ENCODE results near the gene RETSAT.
A peak's percentile ranks its signal among the peaks of the same experiment; 100 is the strongest.
"Not testable (repeated sequence)": the region's sequence is repeated elsewhere in the genome, so short reads cannot be mapped to it uniquely, and the experiment has no call there.

The RETSAT gene

GRCh38 chr2:85390941-85391669, 36.8 kb upstream of the RETSAT start:
- Mint-ChIP-seq H3K4me3 (no peak overlapping the region), H3K27me3 (no peaks in the 10 kb centered on the region), H3K4me1 (peaks cover 40% of the 10 kb centered on the region), H3K9me3 (no peaks in the 10 kb centered on the region), H3K27ac (peak overlapping the region; percentile 83), H3K36me3 (peaks cover 44% of the 10 kb centered on the region)
- peak; percentile 47 for ATAC-seq

GRCh38 chr2:85388878-85389538, 34.7 kb upstream of the RETSAT start:
- no peak for ATAC-seq
- Mint-ChIP-seq H3K27me3 (no peaks in the 10 kb centered on the region), H3K4me1 (peaks cover 37% of the 10 kb centered on the region), H3K27ac (peak overlapping the region; percentile 83), H3K36me3 (peaks cover 38% of the 10 kb centered on the region), H3K4me3 (no peak overlapping the region), H3K9me3 (no peaks in the 10 kb centered on the region)

GRCh38 chr2:85387754-85388153, 33.4 kb upstream of the RETSAT start:
- Mint-ChIP-seq H3K4me1 (peaks cover 27% of the 10 kb centered on the region), H3K4me3 (no peak overlapping the region), H3K9me3 (no peaks in the 10 kb centered on the region), H3K36me3 (peaks cover 35% of the 10 kb centered on the region), H3K27me3 (no peaks in the 10 kb centered on the region), H3K27ac (no peak overlapping the region)
- no peak for ATAC-seq

- no peak overlapping the region for H3K4me3 Mint-ChIP-seq
- peaks cover 29% of the 10 kb centered on the region for H3K36me3 Mint-ChIP-seq
- H3K9me3 Mint-ChIP-seq, result no peaks in the 10 kb centered on the region
- peaks cover 9% of the 10 kb centered on the region for H3K4me1 Mint-ChIP-seq
- peak overlapping the region; percentile 10 for H3K27ac Mint-ChIP-seq
- no peaks in the 10 kb centered on the region for H3K27me3 Mint-ChIP-seq
- no peak for ATAC-seq
Measured at GRCh38 chr2:85385746-85386145, 31.4 kb upstream of the RETSAT start.

GRCh38 chr2:85383850-85384249, 29.5 kb upstream of the RETSAT start:
- Mint-ChIP-seq H3K27ac (no peak overlapping the region), H3K4me3 (no peak overlapping the region), H3K4me1 (no peaks in the 10 kb centered on the region), H3K36me3 (peaks cover 26% of the 10 kb centered on the region), H3K27me3 (no peaks in the 10 kb centered on the region), H3K9me3 (no peaks in the 10 kb centered on the region)
- ATAC-seq, result no peak

- not testable (repeated sequence) for H3K27me3 Mint-ChIP-seq, ATAC-seq, H3K27ac Mint-ChIP-seq, H3K9me3 Mint-ChIP-seq, H3K4me1 Mint-ChIP-seq, H3K4me3 Mint-ChIP-seq
- H3K36me3 Mint-ChIP-seq, result peaks cover 33% of the 10 kb centered on the region
Measured at GRCh38 chr2:85383151-85383550, 28.8 kb upstream of the RETSAT start.

GRCh38 chr2:85380048-85380447, 25.7 kb upstream of the RETSAT start:
- Mint-ChIP-seq H3K4me3 (no peak overlapping the region), H3K4me1 (no peaks in the 10 kb centered on the region), H3K9me3 (no peaks in the 10 kb centered on the region), H3K27me3 (no peaks in the 10 kb centered on the region), H3K27ac (no peak overlapping the region), H3K36me3 (peaks cover 56% of the 10 kb centered on the region)
- no peak for ATAC-seq

GRCh38 chr2:85378257-85378656, 23.9 kb upstream of the RETSAT start:
- no peak overlapping the region for H3K27ac Mint-ChIP-seq
- no peaks in the 10 kb centered on the region for H3K4me1 Mint-ChIP-seq
- H3K27me3 Mint-ChIP-seq, result no peaks in the 10 kb centered on the region
- H3K9me3 Mint-ChIP-seq, result no peaks in the 10 kb centered on the region
- H3K36me3 Mint-ChIP-seq, result peaks cover 63% of the 10 kb centered on the region
- no peak overlapping the region for H3K4me3 Mint-ChIP-seq
- no peak for ATAC-seq

- H3K9me3 Mint-ChIP-seq, result no peaks in the 10 kb centered on the region
- no peak for ATAC-seq
- H3K27ac Mint-ChIP-seq, result no peak overlapping the region
- H3K4me3 Mint-ChIP-seq, result no peak overlapping the region
- no peaks in the 10 kb centered on the region for H3K27me3 Mint-ChIP-seq
- peaks cover 65% of the 10 kb centered on the region for H3K36me3 Mint-ChIP-seq
- no peaks in the 10 kb centered on the region for H3K4me1 Mint-ChIP-seq
Measured at GRCh38 chr2:85377083-85377482, 22.8 kb upstream of the RETSAT start.

GRCh38 chr2:85376291-85377065, 22.1 kb upstream of the RETSAT start:
- Mint-ChIP-seq H3K4me3 (no peak overlapping the region), H3K9me3 (no peaks in the 10 kb centered on the region), H3K27ac (no peak overlapping the region), H3K27me3 (no peaks in the 10 kb centered on the region), H3K4me1 (no peaks in the 10 kb centered on the region), H3K36me3 (peaks cover 68% of the 10 kb centered on the region)
- ATAC-seq, result no peak

GRCh38 chr2:85371045-85371444, 16.7 kb upstream of the RETSAT start:
- Mint-ChIP-seq H3K4me1 (no peaks in the 10 kb centered on the region), H3K27me3 (no peaks in the 10 kb centered on the region), H3K9me3 (no peaks in the 10 kb centered on the region), H3K36me3 (peaks cover 52% of the 10 kb centered on the region), H3K27ac (no peak overlapping the region), H3K4me3 (no peak overlapping the region)
- ATAC-seq, result no peak

GRCh38 chr2:85369500-85369899, 15.2 kb upstream of the RETSAT start:
- H3K9me3 Mint-ChIP-seq, result no peaks in the 10 kb centered on the region
- no peak for ATAC-seq
- H3K27me3 Mint-ChIP-seq, result no peaks in the 10 kb centered on the region
- H3K4me1 Mint-ChIP-seq, result no peaks in the 10 kb centered on the region
- H3K27ac Mint-ChIP-seq, result no peak overlapping the region
- H3K4me3 Mint-ChIP-seq, result no peak overlapping the region
- H3K36me3 Mint-ChIP-seq, result peaks cover 40% of the 10 kb centered on the region

- Mint-ChIP-seq H3K36me3 (peaks cover 37% of the 10 kb centered on the region), H3K27me3 (no peaks in the 10 kb centered on the region)
Measured at GRCh38 chr2:85368921-85369320, 14.6 kb upstream of the RETSAT start.

GRCh38 chr2:85367180-85367579, 12.9 kb upstream of the RETSAT start:
- no peak for ATAC-seq
- Mint-ChIP-seq H3K36me3 (peaks cover 43% of the 10 kb centered on the region), H3K27me3 (no peaks in the 10 kb centered on the region), H3K27ac (no peak overlapping the region), H3K9me3 (no peaks in the 10 kb centered on the region), H3K4me1 (no peaks in the 10 kb centered on the region), H3K4me3 (no peak overlapping the region)

More at GRCh38 chr2:85368921-85369320, 14.6 kb upstream of the RETSAT start:
- no peak for ATAC-seq
- H3K4me1 Mint-ChIP-seq, result no peaks in the 10 kb centered on the region
- no peak overlapping the region for H3K4me3 Mint-ChIP-seq
- H3K9me3 Mint-ChIP-seq, result no peaks in the 10 kb centered on the region
- H3K27ac Mint-ChIP-seq, result no peak overlapping the region

GRCh38 chr2:85362653-85363387, 8.5 kb upstream of the RETSAT start:
- not testable (repeated sequence) for ATAC-seq, H3K27me3 Mint-ChIP-seq, H3K9me3 Mint-ChIP-seq, H3K4me3 Mint-ChIP-seq, H3K27ac Mint-ChIP-seq, H3K4me1 Mint-ChIP-seq
- H3K36me3 Mint-ChIP-seq, result peaks cover 49% of the 10 kb centered on the region

Measured in stimulated activated memory B cell treated with anti-CD40 and anti-IgM and Interleukin-4, amounts not matched to agents 10 μg/mL and 1 μg/mL and 100 μg/mL, for 72 hours (primary cell).